OCI-LY3 (cell line): ENCODE results near the gene FTO.

Experiments used
- H2AFZ ChIP-seq: fragments of 200-600, 300-600 bp; shearing (Covaris generic); 2 replicates; pipeline ENCODE4 v1.6.0; 2014; ENCODE audit warnings: antibody characterized with exemption, low read depth, low read length
- H3K27ac ChIP-seq: fragments of 200-600, 300-600 bp; sonication (generic); 2 replicates; pipeline ENCODE4 v1.5.1; 2014; ENCODE audit warnings: mild to moderate bottlenecking, low read length, moderate library complexity, mixed read lengths
- H3K27me3 ChIP-seq: fragments of 200-600, 300-600 bp; sonication (generic); 2 replicates; pipeline ENCODE4 v1.6.1; 2014; ENCODE audit warnings: low read depth, low read length, mixed read lengths
- H3K36me3 ChIP-seq: fragments of 200-600, 300-600 bp; sonication (generic); replicated peaks from 2 replicates; pipeline ENCODE3; 2014; ENCODE audit warnings: low read depth, low read length, mixed read lengths
- H3K4me1 ChIP-seq: fragments of 300-600, 200-600 bp; sonication (generic); 2 replicates; pipeline ENCODE4 v1.6.1; 2014; ENCODE audit warnings: low read length, mixed read lengths
- H3K4me2 ChIP-seq: fragments of 200-600, 300-600 bp; sonication (generic); 2 replicates; pipeline ENCODE4 v1.6.1; 2014; ENCODE audit warnings: low read length, mixed read lengths
- H3K4me3 ChIP-seq: fragments of 300-600, 200-600 bp; sonication (generic); 2 replicates; pipeline ENCODE4 v1.5.1; 2014; ENCODE audit warnings: antibody characterized with exemption, mild to moderate bottlenecking, low read length, moderate library complexity
- H3K79me2 ChIP-seq: fragments of 300-600, 200-600 bp; shearing (Covaris generic); 2 replicates; pipeline ENCODE4 v1.6.1; 2014; ENCODE audit warnings: mild to moderate bottlenecking, low read length, mixed read lengths
- H3K9ac ChIP-seq: fragments of 300-600, 200-600 bp; shearing (Covaris generic); 2 replicates; pipeline ENCODE4 v1.6.0; 2014; ENCODE audit warnings: mild to moderate bottlenecking, low read length, moderate library complexity
- H3K9me3 ChIP-seq: fragments of 200-600, 300-600 bp; shearing (Covaris generic); 2 replicates; pipeline ENCODE4 v1.6.1; 2014; ENCODE audit warnings: low read length, mixed read lengths; ENCODE audit not compliant: insufficient read depth
- H4K20me1 ChIP-seq: fragments of 200-600, 300-600 bp; sonication (generic); 2 replicates; pipeline ENCODE4 v1.6.1; 2016; ENCODE audit warnings: low read length, mixed read lengths; ENCODE audit not compliant: insufficient read depth
- EZH2phosphoT487 ChIP-seq: fragments of 200-600 bp; shearing (Covaris generic); IDR thresholded peaks from 2 replicates; pipeline ENCODE4 v1.6.1; 2018; ENCODE audit warnings: antibody characterized with exemption, mixed run types, low read depth
- TF ChIP-seq, protein P1 (sequence below): fragments of 200-600, 300-600 bp; sonication (generic); IDR thresholded peaks from 2 replicates; pipeline ENCODE4 v1.5.1; 2014; ENCODE audit warnings: antibody characterized with exemption, low read length, low read depth

FTO gene

DNA sequence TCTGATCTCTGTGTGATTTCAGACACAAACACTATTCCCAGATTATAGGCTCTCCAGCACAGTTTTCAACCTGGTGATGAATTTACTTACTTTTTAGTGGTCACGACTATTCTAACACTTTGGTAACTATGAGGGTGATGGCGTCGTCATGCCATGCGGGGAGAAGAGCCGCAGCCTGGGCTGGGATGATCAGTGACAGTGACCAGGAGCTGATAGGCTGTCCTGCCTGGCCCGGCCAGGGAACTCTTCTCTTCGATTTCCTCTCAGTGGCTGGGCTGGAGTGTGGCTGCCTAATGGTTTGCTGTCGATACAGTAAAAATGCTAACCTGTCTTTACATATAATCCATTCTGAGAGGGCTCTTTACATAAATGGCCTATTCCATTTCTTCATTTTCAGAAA is 469.5 kb downstream of the FTO start:
- H3K27me3 ChIP-seq, result peaks cover 17% of the 10 kb centered on the region
- no peak overlapping the region for H3K9ac ChIP-seq
- H4K20me1 ChIP-seq, result no peaks in the 10 kb centered on the region
- H3K27ac ChIP-seq, result no peak overlapping the region
- H3K36me3 ChIP-seq, result no peaks in the 10 kb centered on the region
- H3K4me2 ChIP-seq, result no peak overlapping the region
- no peak overlapping the region for H3K4me3 ChIP-seq
- no peak overlapping the region for H2AFZ ChIP-seq
- H3K9me3 ChIP-seq, result no peaks in the 10 kb centered on the region
- H3K79me2 ChIP-seq, result no peaks in the 10 kb centered on the region
- no peak for TF ChIP-seq EZH2phosphoT487
- TF ChIP-seq, protein P1, sequence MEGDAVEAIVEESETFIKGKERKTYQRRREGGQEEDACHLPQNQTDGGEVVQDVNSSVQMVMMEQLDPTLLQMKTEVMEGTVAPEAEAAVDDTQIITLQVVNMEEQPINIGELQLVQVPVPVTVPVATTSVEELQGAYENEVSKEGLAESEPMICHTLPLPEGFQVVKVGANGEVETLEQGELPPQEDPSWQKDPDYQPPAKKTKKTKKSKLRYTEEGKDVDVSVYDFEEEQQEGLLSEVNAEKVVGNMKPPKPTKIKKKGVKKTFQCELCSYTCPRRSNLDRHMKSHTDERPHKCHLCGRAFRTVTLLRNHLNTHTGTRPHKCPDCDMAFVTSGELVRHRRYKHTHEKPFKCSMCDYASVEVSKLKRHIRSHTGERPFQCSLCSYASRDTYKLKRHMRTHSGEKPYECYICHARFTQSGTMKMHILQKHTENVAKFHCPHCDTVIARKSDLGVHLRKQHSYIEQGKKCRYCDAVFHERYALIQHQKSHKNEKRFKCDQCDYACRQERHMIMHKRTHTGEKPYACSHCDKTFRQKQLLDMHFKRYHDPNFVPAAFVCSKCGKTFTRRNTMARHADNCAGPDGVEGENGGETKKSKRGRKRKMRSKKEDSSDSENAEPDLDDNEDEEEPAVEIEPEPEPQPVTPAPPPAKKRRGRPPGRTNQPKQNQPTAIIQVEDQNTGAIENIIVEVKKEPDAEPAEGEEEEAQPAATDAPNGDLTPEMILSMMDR, result no peak
- no peaks in the 10 kb centered on the region for H3K4me1 ChIP-seq

DNA sequence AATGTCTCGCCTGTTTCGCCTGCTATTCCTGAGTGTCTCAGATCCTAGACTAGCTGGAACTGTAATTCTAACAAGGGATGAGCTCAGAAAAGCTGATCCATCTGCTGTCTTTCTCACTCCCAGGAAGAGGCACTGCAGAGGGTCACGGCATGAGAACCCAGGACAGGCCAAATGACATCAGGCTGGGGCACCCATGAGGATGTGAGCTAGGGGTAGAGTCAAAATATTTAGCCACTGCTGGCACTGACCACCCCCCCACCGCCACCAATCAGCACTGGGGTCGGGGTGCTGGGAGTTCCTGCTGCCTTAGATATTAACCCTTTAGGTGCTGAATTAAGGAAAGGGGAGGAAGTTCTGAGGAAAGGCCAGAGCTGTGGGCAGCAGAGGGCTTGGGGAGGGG is 470.2 kb downstream of the FTO start:
- no peak overlapping the region for H3K4me3 ChIP-seq
- H3K36me3 ChIP-seq, result no peaks in the 10 kb centered on the region
- H3K4me2 ChIP-seq, result no peak overlapping the region
- no peak overlapping the region for H3K27ac ChIP-seq
- no peaks in the 10 kb centered on the region for H3K4me1 ChIP-seq
- H3K79me2 ChIP-seq, result no peaks in the 10 kb centered on the region
- no peak for TF ChIP-seq EZH2phosphoT487
- TF ChIP-seq, protein P1, result no peak
- no peaks in the 10 kb centered on the region for H3K9me3 ChIP-seq
- no peaks in the 10 kb centered on the region for H4K20me1 ChIP-seq
- H2AFZ ChIP-seq, result no peak overlapping the region
- H3K9ac ChIP-seq, result no peak overlapping the region
- H3K27me3 ChIP-seq, result peaks cover 17% of the 10 kb centered on the region

DNA sequence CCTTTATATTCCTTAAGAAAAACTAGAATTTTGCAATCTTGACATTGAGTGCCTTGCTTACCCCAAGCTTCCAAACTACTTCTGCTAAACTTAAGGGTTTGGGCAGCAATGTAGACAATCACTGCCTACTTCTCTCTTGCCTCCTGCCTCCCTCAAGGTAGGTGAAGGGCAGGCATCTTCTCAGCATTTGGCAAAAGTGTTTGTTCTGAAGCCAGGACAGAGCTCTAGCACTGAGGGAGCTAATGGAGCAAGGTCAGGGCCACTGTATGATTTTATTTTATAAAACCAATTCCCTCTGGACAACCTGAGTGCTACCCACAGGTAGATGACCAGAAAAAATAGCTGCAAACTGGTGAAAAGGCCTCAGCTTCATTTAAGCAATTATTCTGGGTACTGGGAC is 470.8 kb downstream of the FTO start:
- Histone ChIP-seq H4K20me1 (no peaks in the 10 kb centered on the region), H3K4me1 (no peaks in the 10 kb centered on the region), H3K9me3 (no peaks in the 10 kb centered on the region), H3K4me3 (no peak overlapping the region), H2AFZ (no peak overlapping the region), H3K36me3 (no peaks in the 10 kb centered on the region), H3K27ac (no peak overlapping the region), H3K27me3 (peaks cover 14% of the 10 kb centered on the region; the same call in 1 of the 2 replicates), H3K4me2 (no peak overlapping the region), H3K79me2 (no peaks in the 10 kb centered on the region), H3K9ac (no peak overlapping the region)
- TF ChIP-seq, protein P1, result no peak
- no peak for TF ChIP-seq EZH2phosphoT487

DNA sequence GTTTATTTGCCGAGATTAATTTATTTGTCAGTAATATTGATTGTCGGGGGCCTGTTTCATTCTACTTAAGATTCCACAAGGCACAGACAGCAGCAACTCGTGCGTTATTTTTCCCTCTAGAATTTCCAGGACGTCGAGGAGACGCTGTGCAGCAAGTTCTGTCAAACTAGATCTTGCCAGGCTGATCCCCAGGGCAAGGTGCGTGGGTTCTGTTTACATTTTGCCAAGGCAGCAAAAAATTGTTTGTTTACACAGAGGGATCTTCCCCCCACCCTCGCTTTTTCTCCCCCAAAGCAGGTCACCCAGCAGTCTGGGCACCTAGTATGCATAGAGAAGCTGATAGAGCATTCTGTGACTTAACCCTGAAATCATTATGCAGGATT is 471.2 kb downstream of the FTO start:
- H3K9me3 ChIP-seq, result no peaks in the 10 kb centered on the region
- H3K27me3 ChIP-seq, result peaks cover 14% of the 10 kb centered on the region; the same call in 1 of the 2 replicates
- TF ChIP-seq EZH2phosphoT487, result no peak
- TF ChIP-seq, protein P1, result no peak
- H4K20me1 ChIP-seq, result no peaks in the 10 kb centered on the region
- H3K27ac ChIP-seq, result no peak overlapping the region
- no peak overlapping the region for H3K9ac ChIP-seq
- H3K79me2 ChIP-seq, result no peaks in the 10 kb centered on the region
- H3K4me1 ChIP-seq, result no peaks in the 10 kb centered on the region
- no peak overlapping the region for H3K4me3 ChIP-seq
- H3K36me3 ChIP-seq, result no peaks in the 10 kb centered on the region
- H3K4me2 ChIP-seq, result no peak overlapping the region
- no peak overlapping the region for H2AFZ ChIP-seq
